HG02642 (cell line): ENCODE data around the gene ECE2.

Source experiments
- ATAC-seq: cut with Tn5 transposase; IDR thresholded peaks from one replicate; pipeline ENCODE4 v1.9.1; 2021; ENCODE audit warnings: mild to moderate bottlenecking; ENCODE audit not compliant: unreplicated experiment, poor library complexity

The ECE2 gene

GRCh38 chr3:184306341-184306972, 30.6 kb downstream of the ECE2 start:
- ATAC-seq = no peak

- no peak for ATAC-seq
These were observed 32.1 kb downstream of the ECE2 start for GRCh38 chr3:184307915-184308314.

GRCh38 chr3:184308744-184309143, 32.9 kb downstream of the ECE2 start:
- no peak for ATAC-seq

GRCh38 chr3:184311633-184312032, 35.8 kb downstream of the ECE2 start:
- no peak for ATAC-seq

- peak; percentile 86 for ATAC-seq
These were observed 38.5 kb downstream of the ECE2 start, which contains the start of gene EIF4G1 for GRCh38 chr3:184314363-184314699. Gene EIF4G1, plus strand, starts transcription at chr3:184314606. Its CDS starts 1,191 bp downstream, at chr3:184315797.

GRCh38 chr3:184314700-184315542, 39.1 kb downstream of the ECE2 start:
- ATAC-seq = peak; percentile 50

GRCh38 chr3:184315543-184315867, 39.7 kb downstream of the ECE2 start:
- peak; percentile 1 for ATAC-seq

GRCh38 chr3:184315871-184316661, 40.2 kb downstream of the ECE2 start:
- ATAC-seq = no peak

GRCh38 chr3:184316792-184317191, 41.0 kb downstream of the ECE2 start:
- ATAC-seq = no peak

- no peak for ATAC-seq
These were observed 41.4 kb downstream of the ECE2 start for GRCh38 chr3:184317201-184317600.

- no peak for ATAC-seq
These were observed 44.3 kb downstream of the ECE2 start for GRCh38 chr3:184320104-184320445.

- ATAC-seq = no peak
These were observed 45.8 kb downstream of the ECE2 start for GRCh38 chr3:184321666-184322065.

- no peak for ATAC-seq
These were observed 47.1 kb downstream of the ECE2 start for GRCh38 chr3:184322731-184323487.

- ATAC-seq = no peak
These were observed 47.9 kb downstream of the ECE2 start for GRCh38 chr3:184323696-184324095.

GRCh38 chr3:184325269-184325668, 49.4 kb downstream of the ECE2 start:
- no peak for ATAC-seq

GRCh38 chr3:184325715-184326369, 50.0 kb downstream of the ECE2 start:
- ATAC-seq = no peak

GRCh38 chr3:184327171-184327570, 51.3 kb downstream of the ECE2 start:
- ATAC-seq = no peak

GRCh38 chr3:184328516-184328915, 52.7 kb downstream of the ECE2 start:
- no peak for ATAC-seq

- no peak for ATAC-seq
These were observed 56.7 kb downstream of the ECE2 start for GRCh38 chr3:184332370-184333090.
